K562 (cell line): Measurements from ENCODE around the gene AGPAT3. TPM values are rescaled to one million over a fixed set of nuclear protein-coding genes. Genes with fewer than 3 reads are reported as not detected.

ENCODE experiments used
- ADNP ChIP-seq: fragments of 200-800 bp; sonication (Bioruptor generic); IDR thresholded peaks from 2 replicates; pipeline ENCODE4 v1.6.1; 2016; ENCODE audit warnings: missing genetic modification characterization, missing compliant biosample characterization
- CSDE1 ChIP-seq, 2 experiments: fragments of 450-650 bp; IDR thresholded peaks; 2 replicates each; pipeline ENCODE4 v1.6.1; 2016; ENCODE audit warnings: mild to moderate bottlenecking in 1 of 2
- HDAC1 ChIP-seq, 2 experiments: fragments of 450-650 bp; IDR thresholded peaks; 2 replicates each; pipeline ENCODE4 v1.6.1; 2016 to 2017; ENCODE audit warnings: inconsistent platforms in 1 of 2, mild to moderate bottlenecking in 1 of 2, moderate library complexity in 1 of 2
- HDAC8 ChIP-seq: fragments of 450-650 bp; IDR thresholded peaks from 2 replicates; pipeline ENCODE4 v1.6.1; 2016; ENCODE audit warnings: mild to moderate bottlenecking, missing genetic modification characterization, moderate library complexity, missing compliant biosample characterization
- HDGF ChIP-seq: fragments of 450-650 bp; IDR thresholded peaks from 2 replicates; pipeline ENCODE4 v1.6.1; 2016
- HMGN3 ChIP-seq: IDR thresholded peaks from 2 replicates; pipeline ENCODE4 v1.6.1; 2011; ENCODE audit warnings: borderline replicate concordance, low read depth, mild to moderate bottlenecking, mixed read lengths, low read length; ENCODE audit not compliant: insufficient read length; ENCODE audit errors: extremely low read depth
- IFI16 ChIP-seq: fragments of 250-450 bp; sonication (Bioruptor Pico); IDR thresholded peaks from 2 replicates; pipeline ENCODE4 v2.1.2; 2022; ENCODE audit warnings: mild to moderate bottlenecking, inconsistent platforms
- MYBL2 ChIP-seq, 2 experiments: fragments of 450-650 bp in 1 of 2; sonication (generic) in 1 of 2; formaldehyde crosslinking in 1 of 2; IDR thresholded peaks; 2 replicates each; pipeline versions ENCODE4 v1.6.1 to v1.8.1; 2017 to 2022; ENCODE audit warnings: borderline replicate concordance in 1 of 2, inconsistent platforms in 1 of 2, low read depth in 1 of 2, mild to moderate bottlenecking in 1 of 2, missing genetic modification reagents in 1 of 2, moderate library complexity in 1 of 2
- NR2F6 ChIP-seq: fragments of 450-650 bp; formaldehyde crosslinking; IDR thresholded peaks from 2 replicates; pipeline ENCODE4 v1.4.0; 2020; ENCODE audit warnings: mild to moderate bottlenecking
- NR4A1 ChIP-seq, 2 experiments: fragments of 250-450 bp in 1 of 2; fragments of 450-650 bp in 1 of 2; sonication (Bioruptor Pico) in 1 of 2; IDR thresholded peaks; 2 replicates each; pipeline versions ENCODE4 v1.4.0 to v1.6.1; 2016 to 2020; ENCODE audit warnings: mild to moderate bottlenecking in 2 of 2, missing compliant biosample characterization in 1 of 2, missing genetic modification characterization in 1 of 2, moderate library complexity in 1 of 2
- POLR2G ChIP-seq: fragments of 200-400 bp; formaldehyde crosslinking; IDR thresholded peaks from 2 replicates; pipeline ENCODE4 v1.6.1; 2017; ENCODE audit warnings: low read depth, mild to moderate bottlenecking, antibody characterized with exemption, low read length, moderate library complexity
- ZNF174 ChIP-seq: fragments of 250-450 bp; sonication (Bioruptor Pico); IDR thresholded peaks from 2 replicates; pipeline ENCODE4 v1.4.0; 2020; ENCODE audit warnings: mild to moderate bottlenecking
- ZNF274 ChIP-seq: IDR thresholded peaks from 2 replicates; pipeline ENCODE4 v1.6.1; 2011; ENCODE audit warnings: low read depth, mild to moderate bottlenecking, low read length, moderate library complexity, borderline replicate concordance
- ZNF764 ChIP-seq: fragments of 250-450 bp; sonication (Bioruptor Pico); IDR thresholded peaks from 2 replicates; pipeline ENCODE4 v1.4.0; 2020; ENCODE audit warnings: low read depth, mild to moderate bottlenecking, moderate library complexity
- polyA plus RNA-seq, 8 experiments: library from polyadenylated mRNA; depleted of rRNA in 4 of 8; stranded (reverse) in 5 of 8; unstranded in 3 of 8; fragments of >200 nt; fragmentation: Nextera tagmentation in 2 of 8; fragmentation: Illumina TruSeq in 1 of 8; extraction: Ambion mirVana in 2 of 8; extraction: Trizol in 1 of 8; gene quantifications; 2 replicates each; pipeline versions ENCODE4 v1.2.1 to v1.2.3, GENCODE V29; 2011 to 2014; ENCODE audit warnings: inconsistent platforms in 1 of 8, missing spikeins in 1 of 8
- total RNA-seq, 7 experiments: library from RNA; depleted of rRNA in 6 of 7; stranded (reverse); fragments of >200 nt in 6 of 7; fragmentation: Illumina TruSeq in 2 of 7; extraction: Trizol in 2 of 7; gene quantifications; 2 replicates each; pipeline versions ENCODE4 v1.2.1 to v1.2.3, GENCODE V29; 2011 to 2021; ENCODE audit warnings: low replicate concordance in 1 of 7
- TF ChIP-seq, protein P1 (sequence below): fragments of 450-650 bp; IDR thresholded peaks from 2 replicates; pipeline ENCODE4 v1.6.1; 2018; ENCODE audit not compliant: partially characterized antibody
- TF ChIP-seq, protein P2 (sequence below): fragments of 250-450 bp; sonication (Bioruptor Pico); IDR thresholded peaks from 2 replicates; pipeline ENCODE4 v1.8.0; 2022; ENCODE audit warnings: moderate library complexity, mild to moderate bottlenecking, inconsistent platforms
- TF ChIP-seq, protein P3 (sequence below), 2 experiments: IDR thresholded peaks; 2 replicates each; pipeline ENCODE4 v1.6.1; 2012; ENCODE audit warnings: improper control_type of control experiment in 2 of 2, low read depth in 2 of 2, low read length in 2 of 2, borderline replicate concordance in 1 of 2
- TF ChIP-seq, protein P4 (sequence below): fragments of 450-650 bp; formaldehyde crosslinking; IDR thresholded peaks from 2 replicates; pipeline ENCODE4 v1.4.0; 2020; ENCODE audit warnings: mild to moderate bottlenecking

Gene AGPAT3
- total and polyA plus RNA-seq, 9 of the 15 experiments (the other 6 are each of a cell fraction or from before 2014, with no cell fraction given) = 1.5 to 88.4 (median 35.7) TPM

DNA sequence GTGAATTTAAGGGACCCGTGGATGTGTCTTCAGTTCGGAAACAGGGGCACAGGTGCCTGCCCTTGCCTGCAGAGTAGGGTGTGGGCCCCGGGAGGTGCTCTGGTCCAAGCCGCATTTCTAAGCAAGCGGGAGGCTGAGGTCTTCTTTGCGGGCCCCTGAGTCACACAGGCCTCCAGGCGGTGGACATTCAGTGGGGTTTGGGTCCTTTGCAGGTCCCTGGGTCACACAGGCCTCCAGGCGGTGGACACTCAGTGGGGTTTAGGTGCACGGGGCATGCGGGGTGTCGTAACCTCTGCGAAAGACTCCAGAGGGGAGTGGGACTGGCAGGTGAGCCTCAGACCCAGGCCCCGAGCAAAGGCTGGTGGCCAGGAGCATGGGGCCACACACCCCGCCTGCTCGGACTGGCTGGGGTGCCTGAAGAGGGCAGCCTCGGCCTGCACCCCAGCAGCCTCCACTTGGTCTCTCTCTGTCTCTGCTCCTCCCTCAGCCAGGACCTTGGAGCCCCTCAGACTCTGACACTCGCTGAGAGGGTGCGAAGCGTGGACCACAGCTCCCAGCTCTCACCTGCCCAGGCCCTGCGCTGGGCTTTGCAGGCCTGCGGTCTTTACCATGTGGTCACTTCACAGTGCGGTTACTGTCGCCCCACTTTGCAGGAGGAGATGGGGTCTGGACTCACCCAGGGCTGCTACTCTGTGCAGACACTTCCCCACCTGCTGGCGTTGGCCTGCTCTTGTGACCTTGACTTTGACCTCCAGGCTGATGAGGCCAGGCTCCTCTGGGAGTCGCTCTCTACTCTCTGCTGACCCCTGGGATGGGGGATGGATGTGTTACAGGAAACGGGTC, 6.0 kb upstream of the AGPAT3 start (continued):
- TF ChIP-seq, protein P1, sequence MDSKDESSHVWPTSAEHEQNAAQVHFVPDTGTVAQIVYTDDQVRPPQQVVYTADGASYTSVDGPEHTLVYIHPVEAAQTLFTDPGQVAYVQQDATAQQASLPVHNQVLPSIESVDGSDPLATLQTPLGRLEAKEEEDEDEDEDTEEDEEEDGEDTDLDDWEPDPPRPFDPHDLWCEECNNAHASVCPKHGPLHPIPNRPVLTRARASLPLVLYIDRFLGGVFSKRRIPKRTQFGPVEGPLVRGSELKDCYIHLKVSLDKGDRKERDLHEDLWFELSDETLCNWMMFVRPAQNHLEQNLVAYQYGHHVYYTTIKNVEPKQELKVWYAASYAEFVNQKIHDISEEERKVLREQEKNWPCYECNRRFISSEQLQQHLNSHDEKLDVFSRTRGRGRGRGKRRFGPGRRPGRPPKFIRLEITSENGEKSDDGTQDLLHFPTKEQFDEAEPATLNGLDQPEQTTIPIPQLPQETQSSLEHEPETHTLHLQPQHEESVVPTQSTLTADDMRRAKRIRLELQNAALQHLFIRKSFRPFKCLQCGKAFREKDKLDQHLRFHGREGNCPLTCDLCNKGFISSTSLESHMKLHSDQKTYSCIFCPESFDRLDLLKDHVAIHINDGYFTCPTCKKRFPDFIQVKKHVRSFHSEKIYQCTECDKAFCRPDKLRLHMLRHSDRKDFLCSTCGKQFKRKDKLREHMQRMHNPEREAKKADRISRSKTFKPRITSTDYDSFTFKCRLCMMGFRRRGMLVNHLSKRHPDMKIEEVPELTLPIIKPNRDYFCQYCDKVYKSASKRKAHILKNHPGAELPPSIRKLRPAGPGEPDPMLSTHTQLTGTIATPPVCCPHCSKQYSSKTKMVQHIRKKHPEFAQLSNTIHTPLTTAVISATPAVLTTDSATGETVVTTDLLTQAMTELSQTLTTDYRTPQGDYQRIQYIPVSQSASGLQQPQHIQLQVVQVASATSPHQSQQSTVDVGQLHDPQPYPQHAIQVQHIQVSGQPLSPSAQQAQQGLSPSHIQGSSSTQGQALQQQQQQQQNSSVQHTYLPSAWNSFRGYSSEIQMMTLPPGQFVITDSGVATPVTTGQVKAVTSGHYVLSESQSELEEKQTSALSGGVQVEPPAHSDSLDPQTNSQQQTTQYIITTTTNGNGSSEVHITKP = peak; percentile 73
- TF ChIP-seq NR4A1 (CRISPR knock-in tag; IDR thresholded peaks at IDR 0.05) (no peak), NR4A1 (tag; IDR thresholded peaks at IDR 0.05) (no peak), POLR2G (peak; percentile 56; the same call in 1 of the 2 replicates), ZNF174 (CRISPR knock-in tag) (no peak), ADNP (no peak), HDAC1 (IDR thresholded peaks at IDR 0.05) (no peak), NR2F6 (no peak), HDGF (no peak), MYBL2 (IDR thresholded peaks at IDR 0.05; ENCODE audit: low read depth) (no peak), MYBL2 (CRISPR knock-in tag; IDR thresholded peaks at IDR 0.05; ENCODE audit: borderline replicate concordance) (no peak), CSDE1 (IDR thresholded peaks at IDR 0.05) (no peak), ZNF274 (no peak), ZNF764 (CRISPR knock-in tag) (no peak), HDAC8 (tag) (peak; percentile 72), HMGN3 (peak; percentile 46), IFI16 (CRISPR knock-in tag) (no peak)
- TF ChIP-seq, protein P2, sequence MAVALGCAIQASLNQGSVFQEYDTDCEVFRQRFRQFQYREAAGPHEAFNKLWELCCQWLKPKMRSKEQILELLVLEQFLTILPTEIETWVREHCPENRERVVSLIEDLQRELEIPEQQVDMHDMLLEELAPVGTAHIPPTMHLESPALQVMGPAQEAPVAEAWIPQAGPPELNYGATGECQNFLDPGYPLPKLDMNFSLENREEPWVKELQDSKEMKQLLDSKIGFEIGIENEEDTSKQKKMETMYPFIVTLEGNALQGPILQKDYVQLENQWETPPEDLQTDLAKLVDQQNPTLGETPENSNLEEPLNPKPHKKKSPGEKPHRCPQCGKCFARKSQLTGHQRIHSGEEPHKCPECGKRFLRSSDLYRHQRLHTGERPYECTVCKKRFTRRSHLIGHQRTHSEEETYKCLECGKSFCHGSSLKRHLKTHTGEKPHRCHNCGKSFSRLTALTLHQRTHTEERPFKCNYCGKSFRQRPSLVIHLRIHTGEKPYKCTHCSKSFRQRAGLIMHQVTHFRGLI (CRISPR knock-in tag) = no peak
- TF ChIP-seq, protein P3, sequence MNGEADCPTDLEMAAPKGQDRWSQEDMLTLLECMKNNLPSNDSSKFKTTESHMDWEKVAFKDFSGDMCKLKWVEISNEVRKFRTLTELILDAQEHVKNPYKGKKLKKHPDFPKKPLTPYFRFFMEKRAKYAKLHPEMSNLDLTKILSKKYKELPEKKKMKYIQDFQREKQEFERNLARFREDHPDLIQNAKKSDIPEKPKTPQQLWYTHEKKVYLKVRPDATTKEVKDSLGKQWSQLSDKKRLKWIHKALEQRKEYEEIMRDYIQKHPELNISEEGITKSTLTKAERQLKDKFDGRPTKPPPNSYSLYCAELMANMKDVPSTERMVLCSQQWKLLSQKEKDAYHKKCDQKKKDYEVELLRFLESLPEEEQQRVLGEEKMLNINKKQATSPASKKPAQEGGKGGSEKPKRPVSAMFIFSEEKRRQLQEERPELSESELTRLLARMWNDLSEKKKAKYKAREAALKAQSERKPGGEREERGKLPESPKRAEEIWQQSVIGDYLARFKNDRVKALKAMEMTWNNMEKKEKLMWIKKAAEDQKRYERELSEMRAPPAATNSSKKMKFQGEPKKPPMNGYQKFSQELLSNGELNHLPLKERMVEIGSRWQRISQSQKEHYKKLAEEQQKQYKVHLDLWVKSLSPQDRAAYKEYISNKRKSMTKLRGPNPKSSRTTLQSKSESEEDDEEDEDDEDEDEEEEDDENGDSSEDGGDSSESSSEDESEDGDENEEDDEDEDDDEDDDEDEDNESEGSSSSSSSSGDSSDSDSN (IDR thresholded peaks at IDR 0.05; ENCODE audit: borderline replicate concordance in 1 of 2, low read depth in 2 of 2, low read length in 2 of 2) = no peak
- TF ChIP-seq, protein P4, sequence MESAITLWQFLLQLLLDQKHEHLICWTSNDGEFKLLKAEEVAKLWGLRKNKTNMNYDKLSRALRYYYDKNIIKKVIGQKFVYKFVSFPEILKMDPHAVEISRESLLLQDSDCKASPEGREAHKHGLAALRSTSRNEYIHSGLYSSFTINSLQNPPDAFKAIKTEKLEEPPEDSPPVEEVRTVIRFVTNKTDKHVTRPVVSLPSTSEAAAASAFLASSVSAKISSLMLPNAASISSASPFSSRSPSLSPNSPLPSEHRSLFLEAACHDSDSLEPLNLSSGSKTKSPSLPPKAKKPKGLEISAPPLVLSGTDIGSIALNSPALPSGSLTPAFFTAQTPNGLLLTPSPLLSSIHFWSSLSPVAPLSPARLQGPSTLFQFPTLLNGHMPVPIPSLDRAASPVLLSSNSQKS (CRISPR knock-in tag) = no peak
